Right kidney (tissue), 9 donors: Measurements from ENCODE around the gene PRR29.

Experiments
- DNase-seq: peaks from one replicate; pipeline ENCODE4 v3.0.0-alpha.2; 2016
- long read RNA-seq, 8 donors: transcript quantifications; one replicate each; lab custom pipeline, GENCODE V29; 2026

PRR29 gene
- long read RNA-seq, donor 1, partial matches to known transcripts, result 0 of 4 reads
- long read RNA-seq, donor 1, other reads (novel, unspliced or antisense), result 0 of 4 reads
- long read RNA-seq, donor 2, partial matches to known transcripts, result 0 of 4 reads
- long read RNA-seq, donor 2, other reads (novel, unspliced or antisense), result 0 of 4 reads
- long read RNA-seq, donor 3, partial matches to known transcripts, result 0 of 1 reads
- long read RNA-seq, donor 3, other reads (novel, unspliced or antisense), result 0 of 1 reads
- long read RNA-seq, donor 4, transcript PRR29-206 (1 exons, 1,637 nt), result major isoform, 5 of 6 reads
- long read RNA-seq, donor 4, partial matches to known transcripts, result 0 of 6 reads
- long read RNA-seq, donor 4, other reads (novel, unspliced or antisense), result 0 of 6 reads
- long read RNA-seq, donor 5, partial matches to known transcripts, result 0 of 3 reads
- long read RNA-seq, donor 5, other reads (novel, unspliced or antisense), result 0 of 3 reads
- long read RNA-seq, donor 6, partial matches to known transcripts, result 0 of 4 reads
- long read RNA-seq, donor 6, other reads (novel, unspliced or antisense), result 0 of 4 reads
- long read RNA-seq, donor 7, result 0 reads
- long read RNA-seq, donor 8, transcript PRR29-206 (1 exons, 1,637 nt), result major isoform, 6 of 6 reads
- long read RNA-seq, donor 8, partial matches to known transcripts, result 0 of 6 reads
- long read RNA-seq, donor 8, other reads (novel, unspliced or antisense), result 0 of 6 reads

DNA sequence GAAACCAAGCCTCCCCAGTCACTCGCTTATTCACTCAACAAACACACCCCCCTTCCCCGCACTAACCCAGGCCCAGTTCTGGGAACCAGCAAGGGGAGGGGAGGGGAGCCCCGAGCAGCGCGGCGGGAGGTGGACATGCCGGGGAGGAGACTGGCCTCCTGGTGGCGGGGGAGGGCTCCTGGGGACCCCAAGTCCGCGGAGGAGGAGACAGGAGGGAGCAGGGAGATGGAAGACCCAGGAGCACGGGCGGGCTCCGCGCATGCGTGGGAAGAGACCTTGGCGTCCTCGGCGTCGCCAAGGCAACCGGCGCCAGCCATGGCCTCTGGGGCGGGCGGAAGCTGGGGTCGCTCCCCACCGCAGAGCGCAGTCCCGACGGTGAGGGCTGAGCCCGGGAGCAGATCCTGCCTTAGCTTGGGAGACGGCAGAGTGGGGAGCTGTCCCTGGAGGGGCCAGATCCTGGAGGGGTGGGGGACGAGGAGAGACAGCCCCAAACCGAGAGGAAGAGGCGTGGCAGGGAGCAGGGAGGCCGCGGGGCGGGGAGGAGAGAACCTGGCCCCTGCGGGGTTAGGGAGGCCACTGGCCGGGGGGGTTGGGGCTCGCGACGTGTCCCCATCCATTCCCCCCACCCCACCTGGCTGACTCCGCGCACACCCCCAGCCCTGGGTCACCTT, at the start of gene PRR29:
TSS of gene PRR29 (plus strand) at position 302 of the 671 bp plus-strand sequence. CDS start at position 316, 14 bp downstream.
- DNase-seq, result peak; percentile 74

DNA sequence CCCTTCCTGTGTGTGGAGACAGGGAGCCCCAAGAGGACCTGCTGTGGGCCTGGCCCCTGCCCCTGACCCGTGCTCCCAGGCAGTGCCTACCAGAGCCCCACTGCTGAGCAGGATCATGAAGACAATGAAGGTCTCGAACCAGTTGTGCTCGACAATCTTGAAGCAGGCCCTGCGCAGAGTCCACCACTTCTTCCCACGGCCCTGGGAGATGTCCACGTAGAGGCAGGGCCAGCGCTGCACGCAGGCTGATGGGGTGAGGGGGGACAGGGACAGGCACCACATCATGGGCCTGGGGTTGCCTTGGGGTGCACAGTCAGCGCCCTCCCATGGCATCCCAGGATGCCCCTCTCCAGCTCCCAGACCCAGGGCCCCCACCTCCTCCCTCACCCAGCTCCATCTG, 49.6 kb upstream of the PRR29 start:
- no peak for DNase-seq

DNA sequence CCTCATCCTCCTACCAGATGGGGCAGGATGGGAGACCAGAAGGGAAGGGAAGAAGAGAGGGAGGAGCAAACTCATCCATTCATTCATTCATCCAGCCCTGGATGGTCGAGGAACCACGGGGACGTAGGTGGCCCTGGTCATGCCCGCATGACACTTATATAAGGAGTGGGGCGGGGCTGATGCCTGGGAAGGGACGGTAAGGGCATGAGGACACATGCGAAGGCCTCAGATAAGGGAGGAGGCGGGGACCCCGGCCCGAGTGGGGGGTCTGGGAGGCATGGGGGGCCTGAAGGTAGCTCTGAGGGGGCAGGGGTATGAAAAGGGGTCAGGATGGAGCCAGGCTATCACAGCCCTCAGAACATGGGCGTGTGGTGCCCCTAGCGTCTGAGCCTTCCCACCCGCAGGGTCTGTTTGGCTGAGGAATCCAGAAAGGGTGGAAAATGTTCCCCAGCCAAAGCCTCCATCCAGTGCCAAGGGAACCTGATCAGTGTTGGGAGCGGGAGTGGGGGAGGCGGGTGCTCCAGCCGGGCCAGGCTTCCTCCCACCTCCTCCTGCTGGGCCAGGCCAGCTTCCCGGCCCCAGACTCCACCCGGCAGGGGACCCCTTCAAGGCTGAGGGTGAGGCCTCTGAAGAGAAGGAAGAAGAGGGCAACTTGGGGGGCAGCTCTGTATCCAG, 48.4 kb upstream of the PRR29 start:
- no peak for DNase-seq

DNA sequence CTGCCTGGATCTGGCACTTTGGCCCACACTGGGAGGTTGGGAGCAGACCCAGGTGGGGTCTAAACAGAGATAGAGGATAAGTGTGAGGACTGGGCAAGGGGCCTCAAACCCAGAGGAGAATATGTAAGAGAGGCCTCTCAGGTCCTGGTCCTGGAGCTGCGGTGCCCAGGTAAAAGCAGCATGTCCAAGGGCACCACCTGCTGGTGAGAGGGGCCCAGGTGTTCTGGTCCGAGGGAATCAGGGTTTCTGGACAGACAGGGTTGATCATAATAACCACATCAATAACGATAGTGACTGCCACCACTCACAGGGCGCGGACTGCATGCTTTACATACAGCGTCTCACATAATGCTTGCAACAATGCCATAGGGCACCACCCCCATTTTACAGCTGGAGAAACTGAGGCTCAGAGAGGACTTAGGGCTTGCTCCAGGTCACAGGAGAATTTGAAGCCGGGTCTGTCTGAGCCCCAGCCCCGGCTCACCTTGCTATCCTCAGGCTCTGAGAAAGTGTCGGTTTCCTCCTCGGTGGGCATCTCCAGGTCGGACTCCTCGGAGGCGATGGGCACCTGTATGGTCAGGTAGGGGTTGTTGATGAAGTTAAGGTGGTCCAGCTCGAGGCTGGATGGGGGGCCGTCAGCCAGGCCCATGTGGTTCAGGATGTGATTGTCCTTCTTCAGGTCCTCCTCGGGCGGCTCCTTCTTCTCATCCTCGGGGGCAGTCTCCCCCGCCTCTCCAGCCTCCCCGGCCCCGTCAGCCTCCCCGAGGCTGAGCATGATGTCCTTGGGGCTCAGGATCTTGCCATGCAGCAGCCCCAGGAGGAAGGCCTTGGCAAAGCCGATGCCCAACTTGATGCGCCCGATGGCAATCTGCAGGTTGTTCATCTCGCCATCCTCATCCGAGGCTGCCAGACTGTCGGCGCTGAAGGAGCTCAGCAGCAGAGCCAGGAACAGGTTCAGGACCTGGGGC, 46.9 kb upstream of the PRR29 start:
- no peak for DNase-seq

DNA sequence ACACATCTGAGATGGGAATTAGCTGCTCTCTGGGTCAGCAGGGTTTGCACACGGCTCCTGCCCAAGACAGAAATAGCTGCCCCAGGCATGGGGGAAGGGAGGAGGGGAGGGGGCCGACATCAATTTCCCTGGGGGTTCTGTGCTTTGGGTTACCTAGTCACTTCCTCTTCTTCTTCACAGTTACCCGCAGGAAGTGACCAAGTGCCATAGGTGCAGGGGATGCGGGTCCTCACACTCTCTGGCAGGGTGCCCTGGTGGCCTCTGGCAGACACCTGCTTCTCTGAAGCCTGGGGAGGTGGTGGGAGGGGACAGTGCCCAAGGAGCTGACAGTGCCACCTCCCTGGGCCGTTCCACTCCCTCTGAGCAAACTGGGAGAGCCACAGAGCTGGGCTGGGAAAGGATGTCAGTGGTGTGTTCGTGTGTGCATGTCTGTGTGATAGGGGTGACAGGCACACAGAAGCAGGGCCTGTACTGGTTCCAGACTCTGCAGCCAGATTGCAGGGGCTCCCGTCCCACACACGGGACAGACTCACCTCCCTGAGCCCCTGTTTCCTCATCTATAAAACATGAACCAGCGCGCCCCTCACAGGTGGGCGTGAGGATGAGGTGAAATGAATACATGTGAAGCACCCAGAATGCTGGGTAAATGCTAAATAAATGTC, 43.6 kb upstream of the PRR29 start:
- DNase-seq, result no peak

DNA sequence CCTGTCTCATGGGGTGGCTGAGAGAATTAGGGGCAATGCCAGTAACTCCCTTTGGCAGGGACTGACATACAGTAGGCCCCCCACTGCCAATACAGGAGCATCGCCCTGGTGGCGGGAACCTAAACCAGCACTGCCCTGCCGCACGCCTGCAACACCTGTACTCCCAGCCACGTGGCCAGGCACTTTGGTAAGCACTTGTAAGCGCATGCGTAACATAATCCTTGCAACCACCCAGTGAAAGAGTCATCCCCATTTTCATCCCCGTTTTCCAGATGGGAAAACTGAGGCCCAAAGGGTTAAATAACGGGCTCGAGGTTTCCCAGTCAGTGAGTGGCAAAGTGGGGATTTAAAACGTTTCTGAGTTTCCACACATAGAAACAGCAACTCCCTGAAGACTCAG, 42.9 kb upstream of the PRR29 start:
- DNase-seq, result no peak

DNA sequence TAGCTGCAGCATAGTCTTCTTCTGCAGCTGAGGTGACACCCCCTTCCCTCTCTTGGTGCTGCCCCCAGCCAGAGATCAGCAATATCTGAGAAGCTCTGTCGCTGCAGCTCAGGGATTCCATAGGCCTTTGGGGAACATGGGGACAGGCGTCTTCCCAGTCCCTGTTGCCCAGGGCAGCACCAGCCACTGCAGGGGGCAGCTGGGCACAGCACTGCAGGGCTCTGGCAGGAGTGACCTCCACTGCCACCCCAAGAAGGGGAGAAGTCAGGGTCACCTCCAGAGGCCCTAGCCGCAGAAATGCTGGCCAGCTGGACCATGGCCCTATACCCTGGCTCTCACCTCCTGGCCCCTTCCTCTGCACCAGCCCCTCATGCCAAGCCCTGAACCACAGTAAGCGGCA, 42.4 kb upstream of the PRR29 start:
- no peak for DNase-seq

DNA sequence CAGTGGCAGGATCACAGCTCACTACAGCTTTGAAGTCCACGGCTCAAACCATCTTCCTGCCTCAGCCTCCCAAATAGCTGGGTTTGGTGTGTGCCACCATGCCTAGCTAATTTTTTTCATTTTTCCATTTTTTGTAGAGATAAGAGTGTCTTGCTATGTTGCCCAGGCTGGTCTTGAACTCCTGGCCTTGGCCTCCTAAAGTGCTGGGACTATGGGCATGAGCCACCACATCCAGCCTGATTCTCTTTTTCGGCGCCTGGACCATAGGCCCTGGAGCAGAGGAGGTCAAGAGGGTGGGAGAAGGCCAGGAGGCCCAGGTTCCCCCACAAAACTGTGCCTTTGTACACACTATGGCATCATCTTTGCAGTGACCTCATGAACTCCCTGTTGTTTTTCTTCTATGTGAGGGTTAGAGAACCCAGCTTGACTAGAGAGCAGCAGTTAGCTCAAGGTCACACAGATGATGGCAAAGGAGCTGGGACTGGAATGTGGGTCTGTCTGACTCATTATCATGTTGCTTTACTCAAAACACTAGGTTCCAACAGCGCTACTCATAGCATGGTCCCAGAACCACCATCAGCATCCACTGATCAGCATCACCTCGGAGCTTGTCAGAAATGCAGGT, 41.7 kb upstream of the PRR29 start:
- DNase-seq, result no peak

DNA sequence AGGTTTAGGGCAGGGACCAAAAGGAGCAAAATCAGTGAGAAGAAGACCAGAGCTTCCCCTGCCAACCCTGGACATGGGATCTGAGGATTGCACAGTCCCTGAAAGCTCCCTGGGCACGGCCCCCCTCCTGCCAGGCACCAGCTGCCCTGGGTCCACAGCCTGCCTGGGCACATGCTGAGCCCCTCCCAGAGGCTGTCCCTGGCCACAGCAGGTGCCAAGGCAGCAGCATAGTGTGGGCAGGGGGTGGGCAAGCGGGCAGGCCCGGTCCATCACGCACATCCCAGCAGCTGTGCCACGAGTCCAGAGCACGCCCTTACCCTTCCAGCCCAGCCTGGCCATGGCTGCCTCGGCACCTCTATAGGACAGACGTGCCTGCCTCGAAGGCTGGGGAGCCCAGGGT, 38.1 kb upstream of the PRR29 start:
- no peak for DNase-seq

DNA sequence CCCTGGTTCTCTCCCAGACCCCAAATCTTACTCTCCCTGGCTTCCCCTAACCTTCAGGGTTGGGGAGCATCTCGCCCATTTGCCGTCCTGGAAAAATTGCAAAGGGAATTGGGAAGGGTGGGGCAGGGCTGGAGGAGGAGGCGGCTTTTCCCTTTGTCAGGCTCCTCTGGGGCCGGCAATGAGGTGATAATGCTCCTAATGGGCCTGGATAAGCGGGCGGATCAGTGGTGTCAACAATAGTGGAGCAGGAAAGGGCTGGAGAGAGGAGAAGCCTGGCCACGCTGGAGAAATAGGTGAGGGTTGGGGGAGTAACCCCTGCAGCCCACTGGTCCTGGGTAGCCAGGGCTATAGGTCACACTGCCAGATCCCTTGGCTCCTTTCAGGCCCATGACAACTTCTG, 37.7 kb upstream of the PRR29 start:
- DNase-seq, result no peak

DNA sequence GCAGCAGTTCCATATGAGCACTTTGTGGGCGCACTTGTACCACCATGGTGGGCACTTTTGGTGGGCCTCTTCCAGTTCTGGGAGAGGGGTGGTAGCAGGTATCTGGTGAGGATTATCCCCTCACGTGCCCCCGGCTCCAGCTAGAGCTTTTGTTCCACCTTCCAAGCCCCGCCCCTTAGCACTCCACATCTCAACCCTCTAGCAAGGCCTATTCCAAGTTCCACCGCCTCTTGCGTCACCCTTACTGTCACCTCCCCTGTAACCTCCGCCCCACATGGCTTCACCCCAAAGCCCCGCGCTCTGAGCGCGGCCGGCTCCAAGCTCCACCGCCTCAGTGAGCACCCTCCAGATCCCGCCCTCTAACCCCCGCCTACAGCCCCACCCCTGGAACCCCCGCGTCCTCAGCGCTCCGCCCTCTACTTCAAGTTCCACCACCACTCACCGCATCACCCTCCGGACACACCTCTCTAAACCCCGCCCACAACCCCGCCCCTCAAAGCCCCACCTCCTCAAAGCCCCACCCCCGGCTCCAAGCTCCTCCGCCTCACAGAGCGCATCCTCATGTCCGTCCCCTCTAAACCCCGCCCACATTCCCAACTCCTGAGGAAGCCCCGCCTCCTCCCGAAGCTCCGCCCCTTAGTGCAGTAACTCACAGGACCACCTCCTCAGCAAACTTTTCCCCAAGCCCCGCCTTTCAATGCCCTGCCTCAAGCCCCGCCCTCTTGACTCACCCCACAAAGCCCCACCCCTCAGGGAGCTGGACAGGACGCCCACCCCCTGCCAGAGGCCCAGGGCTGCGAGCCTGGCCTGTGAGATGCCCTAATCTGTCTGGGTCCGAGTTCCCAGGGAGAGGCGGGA, 36.6 kb upstream of the PRR29 start:
- DNase-seq, result no peak

DNA sequence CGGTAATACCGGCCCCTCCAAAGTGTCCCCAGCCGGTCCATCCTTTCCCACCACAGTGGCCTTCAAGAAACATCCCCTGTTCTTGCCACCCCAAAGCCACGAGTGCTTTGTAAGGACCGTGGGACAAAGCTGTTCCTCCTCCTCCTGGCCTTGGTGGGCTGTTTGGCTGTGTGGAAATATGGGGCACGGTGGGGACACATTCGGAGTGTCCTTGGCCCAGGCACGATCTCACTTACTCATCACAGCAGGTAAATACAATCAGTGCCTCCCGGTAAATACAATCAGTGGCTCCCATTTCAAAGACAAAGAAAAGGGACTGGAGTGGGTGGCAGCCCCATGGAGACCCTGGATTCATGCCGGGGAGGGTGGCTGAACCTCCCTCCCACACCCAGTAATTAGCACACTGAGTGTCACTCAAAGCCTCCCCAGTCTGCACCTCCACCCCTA, 35.8 kb upstream of the PRR29 start:
- DNase-seq, result no peak

DNA sequence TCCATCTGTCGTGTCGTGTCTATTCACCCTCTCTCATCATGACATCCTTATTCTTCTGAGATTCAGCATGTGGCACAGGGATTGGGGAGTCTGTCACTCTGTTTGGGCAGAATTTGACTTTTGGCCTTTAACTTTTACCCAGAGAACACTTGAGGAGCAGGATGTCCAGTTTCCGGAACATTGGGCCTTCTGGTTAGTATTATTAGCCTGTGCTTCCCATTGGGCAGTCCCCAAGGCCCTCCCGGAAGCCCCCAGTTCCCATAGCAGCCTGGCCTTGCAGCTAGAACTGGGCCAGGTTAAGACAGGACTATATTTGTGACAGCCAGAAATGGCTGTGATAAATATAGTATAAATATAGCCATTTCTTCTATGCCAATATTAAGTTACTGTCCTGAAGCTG, 35.0 kb upstream of the PRR29 start:
- DNase-seq, result no peak

DNA sequence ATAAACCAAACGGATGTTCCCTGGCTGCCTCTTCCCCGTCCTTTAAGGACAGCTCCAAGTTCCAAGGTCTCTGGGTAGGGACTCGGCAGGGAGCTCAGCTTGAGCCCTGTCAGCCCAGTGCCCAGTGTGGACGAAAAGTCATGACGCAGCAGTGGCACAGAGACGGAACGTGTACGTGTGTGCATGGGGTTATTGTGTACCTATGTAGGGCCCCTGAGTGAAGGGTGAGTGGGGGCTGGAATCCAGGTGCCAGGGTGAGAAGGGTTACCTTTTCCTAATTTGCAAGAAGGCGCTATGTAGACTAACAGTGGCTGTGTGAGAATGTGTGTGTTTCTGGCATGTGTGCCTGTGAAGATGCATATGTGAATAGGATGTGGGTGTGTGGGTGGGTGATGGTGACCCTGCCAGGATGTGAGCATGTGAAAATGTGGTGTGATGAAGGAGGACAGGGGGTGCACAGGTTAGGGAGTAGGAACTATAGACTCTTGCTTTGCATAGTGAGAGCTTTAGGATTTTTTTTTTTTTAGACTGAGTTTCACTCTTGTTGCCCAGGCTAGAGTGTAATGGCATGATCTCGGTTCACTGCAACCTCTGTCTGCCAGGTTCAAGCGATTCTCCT, 31.4 kb upstream of the PRR29 start:
- DNase-seq, result no peak

DNA sequence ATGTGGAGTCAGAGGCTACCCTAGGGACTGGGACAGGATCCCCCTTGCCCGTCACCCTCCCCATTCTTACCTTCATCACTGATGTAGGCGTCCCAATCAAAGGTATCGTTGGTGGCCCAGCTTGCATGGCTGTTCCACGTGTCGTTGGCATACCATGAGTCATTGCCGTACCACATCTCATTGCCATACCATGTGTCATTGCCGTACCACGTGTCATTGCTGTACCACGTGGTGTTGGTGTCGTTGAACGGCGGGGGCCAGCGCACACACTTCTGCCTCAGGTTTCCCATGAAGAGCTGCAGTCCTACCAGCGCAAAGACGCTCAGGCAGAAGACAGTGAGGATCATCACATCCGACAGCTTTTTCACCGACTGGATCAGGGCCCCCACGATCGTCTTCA, 30.2 kb upstream of the PRR29 start:
- DNase-seq, result no peak

DNA sequence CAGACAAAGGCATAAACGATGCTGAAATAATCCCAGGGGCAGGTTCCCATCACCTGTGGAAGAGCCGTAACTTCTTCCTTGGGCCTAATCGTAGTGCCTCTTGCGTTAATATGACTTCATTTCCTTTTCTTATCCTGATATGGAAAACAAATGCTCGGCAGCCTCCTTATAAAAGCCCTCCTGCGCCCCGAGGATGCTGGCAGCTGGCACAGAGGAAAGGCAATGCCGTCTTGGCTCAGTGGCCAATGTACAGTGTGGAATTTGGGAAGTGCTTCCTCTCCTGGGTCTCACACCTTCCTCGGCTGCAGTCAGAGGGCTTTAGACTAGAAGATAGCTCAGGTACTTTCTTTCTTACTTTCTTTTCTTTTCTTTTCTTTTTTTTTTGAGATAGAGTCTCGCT, 28.9 kb upstream of the PRR29 start:
- DNase-seq, result no peak

DNA sequence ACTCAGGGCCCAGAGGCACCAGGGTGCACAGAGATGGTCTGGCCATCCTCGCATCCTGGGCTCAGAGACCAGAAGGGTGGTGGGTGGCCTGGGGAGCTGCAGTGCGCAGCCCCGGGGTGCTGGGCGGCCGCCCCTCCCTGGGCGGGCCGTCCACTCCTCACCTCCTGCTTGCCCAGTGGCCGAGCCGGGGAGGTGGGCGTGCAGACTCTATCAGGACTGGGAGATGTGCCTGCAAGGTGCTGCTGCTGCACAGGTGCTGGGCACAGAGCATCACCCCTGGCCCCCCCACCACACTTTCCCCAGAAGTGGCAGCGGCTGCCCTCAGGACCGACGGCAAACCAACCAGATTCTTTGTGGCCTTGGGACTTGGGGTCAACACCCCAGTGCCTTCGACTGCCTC, 25.4 kb upstream of the PRR29 start, which contains the start of gene SCN4A:
TSS of gene SCN4A (minus strand) at position 123 of the 400 bp plus-strand sequence. CDS start at position 46, 77 bp downstream.
- DNase-seq, result no peak

DNA sequence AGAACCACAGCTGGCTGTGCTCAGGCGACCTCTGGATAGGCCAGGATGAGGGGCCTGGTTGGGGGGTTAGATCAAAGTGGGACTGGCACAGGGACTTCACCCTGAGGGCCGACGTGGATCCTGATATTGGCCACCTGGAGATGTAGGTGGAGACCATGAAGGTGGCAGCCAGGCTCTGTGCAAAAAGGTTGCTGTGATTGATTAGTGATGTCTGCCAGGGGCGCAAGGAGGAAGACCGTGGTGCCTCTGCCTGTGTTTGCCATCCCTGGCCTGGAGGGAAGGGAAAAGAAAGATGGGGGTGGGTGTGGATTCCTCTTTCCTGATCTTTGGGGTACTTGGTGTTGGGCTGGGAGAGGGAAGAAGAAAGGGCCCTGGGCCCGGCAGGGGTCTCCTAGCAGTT, 24.9 kb upstream of the PRR29 start:
- no peak for DNase-seq
